Mucosa of rectum (tissue), 2 donors: ENCODE results near the gene ANKRD11.

Experiments
- H3K27ac ChIP-seq, 2 donors: one replicate each; pipeline ENCODE4 v1.7.0; 2013; ENCODE audit warnings: inconsistent platforms in 2 of 2, low read depth in 2 of 2, low read length in 2 of 2
- H3K27me3 ChIP-seq, 2 donors: one replicate each; pipeline ENCODE4 v1.7.0; 2013; ENCODE audit warnings: low read length in 2 of 2; ENCODE audit not compliant: control insufficient read depth in 2 of 2, insufficient read depth in 2 of 2
- H3K36me3 ChIP-seq, 2 donors: one replicate each; pipeline ENCODE4 v1.7.0; 2013; ENCODE audit warnings: low read length in 2 of 2; ENCODE audit not compliant: control insufficient read depth in 2 of 2, insufficient read depth in 2 of 2
- H3K4me1 ChIP-seq, 2 donors: one replicate each; pipeline ENCODE4 v1.7.0; 2013; ENCODE audit warnings: low read length in 2 of 2, mild to moderate bottlenecking in 1 of 2; ENCODE audit not compliant: control insufficient read depth in 2 of 2, insufficient read depth in 2 of 2
- H3K4me3 ChIP-seq, 2 donors: one replicate each; pipeline ENCODE4 v1.7.0; 2013; ENCODE audit warnings: low read length in 2 of 2
- H3K9ac ChIP-seq, 2 donors: one replicate each; pipeline ENCODE4 v1.7.0; 2013; ENCODE audit warnings: low read length in 2 of 2, low read depth in 1 of 2, mild to moderate bottlenecking in 1 of 2
- H3K9me3 ChIP-seq, 2 donors: one replicate each; pipeline ENCODE4 v1.7.0; 2013; ENCODE audit warnings: low read length in 2 of 2; ENCODE audit not compliant: control insufficient read depth in 2 of 2
- donor health status: healthy.
- donor health status: Normal muscosa, but diverticular disease.

ANKRD11 gene

DNA sequence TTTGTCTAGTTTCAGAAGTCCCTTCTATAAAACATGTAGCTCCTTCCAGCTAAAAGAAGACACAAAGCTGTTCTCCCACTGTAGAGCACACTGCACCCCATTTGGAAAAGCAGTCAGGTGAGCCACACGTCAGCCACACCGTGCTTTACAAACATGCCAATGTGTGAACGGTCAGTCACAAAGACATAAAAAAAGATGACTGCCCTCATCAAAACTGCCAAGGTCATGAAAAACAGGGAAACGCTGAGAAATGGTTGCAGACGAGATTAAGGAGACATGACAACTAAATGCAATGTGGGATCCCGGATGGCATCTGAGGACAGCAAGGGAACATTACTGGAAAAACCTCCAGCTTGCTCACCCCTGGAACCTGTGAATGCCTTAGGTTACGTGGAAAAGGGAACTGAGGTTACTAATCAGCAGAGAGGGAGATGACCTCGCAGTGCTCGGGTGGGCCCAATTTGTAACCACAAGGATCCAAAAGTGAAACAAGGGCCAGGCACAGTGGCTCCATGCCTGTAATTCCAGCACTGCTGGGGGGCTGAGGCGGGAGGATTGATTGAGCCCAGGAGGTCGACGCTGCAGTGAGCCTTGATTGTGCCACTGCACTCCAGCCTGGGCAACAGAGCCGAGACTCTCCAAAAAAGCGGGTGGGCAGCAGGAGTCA lies 8.1 kb downstream of the ANKRD11 start:
- peaks cover 43 to 57% of the 10 kb centered on the region in 2 donors for H3K4me1 ChIP-seq
- H3K27me3 ChIP-seq = no peaks in the 10 kb centered on the region
- peak overlapping the region; percentile 20 to 28 for H3K4me3 ChIP-seq
- H3K27ac ChIP-seq = peak overlapping the region; percentile 81 to 83
- no peaks in the 10 kb centered on the region for H3K36me3 ChIP-seq
- no peaks in the 10 kb centered on the region for H3K9me3 ChIP-seq
- peak overlapping the region; percentile 27 to 55 for H3K9ac ChIP-seq

DNA sequence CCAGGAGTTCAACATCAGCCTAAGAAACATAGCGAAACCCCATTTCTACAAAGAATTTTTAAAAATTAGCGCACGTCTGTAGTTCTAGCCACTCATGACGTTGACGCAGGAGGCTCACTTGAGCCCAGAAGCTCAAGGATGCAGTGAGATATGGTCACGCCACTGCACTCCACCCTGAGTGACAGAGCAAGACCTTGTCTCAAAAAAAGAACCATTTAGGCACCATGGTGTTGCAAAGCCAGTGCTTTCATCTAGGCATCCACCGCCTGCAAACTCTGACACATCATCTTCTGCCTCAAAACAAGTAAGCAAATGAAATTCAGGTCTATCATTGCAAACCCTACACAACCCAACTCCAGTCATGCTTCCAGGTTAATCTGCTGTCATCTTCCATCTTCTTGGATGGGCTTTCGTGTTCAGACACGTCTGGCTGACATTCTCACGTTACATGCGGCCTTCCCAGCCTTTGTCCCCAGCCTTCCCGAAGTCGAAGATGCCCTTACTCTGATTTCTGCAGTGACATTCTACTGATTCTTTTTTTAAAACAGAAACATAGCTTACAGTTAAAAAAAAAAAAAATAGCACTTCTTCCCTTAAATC lies 8.9 kb downstream of the ANKRD11 start:
- no peak overlapping the region for H3K4me3 ChIP-seq
- no peaks in the 10 kb centered on the region for H3K9me3 ChIP-seq
- H3K27ac ChIP-seq = peak overlapping the region in 1 of 2 donors; percentile 83
- peaks cover 43 to 61% of the 10 kb centered on the region in 2 donors for H3K4me1 ChIP-seq
- peak overlapping the region in 1 of 2 donors; percentile 23 for H3K9ac ChIP-seq
- no peaks in the 10 kb centered on the region for H3K27me3 ChIP-seq
- no peaks in the 10 kb centered on the region for H3K36me3 ChIP-seq

DNA sequence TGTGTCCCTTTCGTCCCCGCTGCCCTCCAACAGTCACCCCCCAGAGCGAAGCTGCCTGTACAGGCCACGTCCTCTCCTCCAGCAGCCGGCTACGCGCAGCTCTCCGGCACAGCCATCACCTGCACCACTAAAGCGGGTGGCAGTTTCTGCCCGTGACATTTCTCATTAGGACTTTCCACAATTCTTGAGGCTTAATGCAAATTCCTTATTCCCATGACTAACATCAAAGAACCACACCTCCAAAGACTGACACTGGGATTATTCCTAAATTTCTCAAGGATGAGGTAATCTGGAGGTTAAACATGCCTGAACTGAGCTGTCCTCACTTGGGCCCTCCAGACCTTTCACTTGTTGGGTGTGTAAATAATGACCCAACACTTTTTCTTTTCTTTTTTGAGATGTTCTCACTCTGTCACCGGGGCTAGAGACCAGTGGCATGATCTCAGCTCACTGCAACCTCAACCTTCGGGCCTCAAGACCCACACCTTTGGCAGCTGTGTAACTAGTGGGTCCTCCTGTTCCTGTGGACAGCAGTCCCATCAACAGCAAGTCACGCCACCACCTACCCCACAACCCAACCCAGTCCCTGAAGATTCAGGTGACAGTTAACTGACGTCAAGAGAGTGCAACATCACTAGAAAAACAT lies 11.7 kb downstream of the ANKRD11 start:
- Histone ChIP-seq H3K27me3 (no peaks in the 10 kb centered on the region), H3K4me1 (peaks cover 29 to 42% of the 10 kb centered on the region in 2 donors), H3K9me3 (no peaks in the 10 kb centered on the region), H3K9ac (no peak overlapping the region), H3K36me3 (no peaks in the 10 kb centered on the region), H3K27ac (no peak overlapping the region), H3K4me3 (no peak overlapping the region)

DNA sequence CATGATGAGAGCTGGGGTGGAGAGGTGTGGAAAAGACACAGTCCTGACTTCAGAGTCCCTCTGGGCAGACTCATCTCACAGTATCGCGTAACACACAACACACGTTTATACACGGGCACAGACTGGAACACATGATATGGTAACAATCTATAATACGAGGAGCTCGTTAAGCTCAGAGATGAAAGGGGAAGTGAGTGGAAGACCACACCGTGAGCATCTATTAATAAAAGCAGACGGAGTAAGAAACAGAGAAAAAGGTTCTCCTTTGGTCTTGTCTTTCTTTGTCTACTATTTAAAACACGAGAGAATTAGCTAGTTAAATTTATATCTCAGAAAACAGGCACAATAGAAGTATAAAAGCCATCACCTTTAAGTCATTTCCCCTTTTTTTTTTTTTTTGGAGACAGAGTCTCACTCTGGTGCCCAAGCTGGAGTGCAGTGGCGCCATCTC lies 13.5 kb downstream of the ANKRD11 start:
- Histone ChIP-seq H3K27ac (no peak overlapping the region), H3K36me3 (no peaks in the 10 kb centered on the region), H3K9me3 (no peaks in the 10 kb centered on the region), H3K4me1 (peaks cover 24 to 41% of the 10 kb centered on the region in 2 donors), H3K4me3 (no peak overlapping the region), H3K27me3 (no peaks in the 10 kb centered on the region), H3K9ac (no peak overlapping the region)

DNA sequence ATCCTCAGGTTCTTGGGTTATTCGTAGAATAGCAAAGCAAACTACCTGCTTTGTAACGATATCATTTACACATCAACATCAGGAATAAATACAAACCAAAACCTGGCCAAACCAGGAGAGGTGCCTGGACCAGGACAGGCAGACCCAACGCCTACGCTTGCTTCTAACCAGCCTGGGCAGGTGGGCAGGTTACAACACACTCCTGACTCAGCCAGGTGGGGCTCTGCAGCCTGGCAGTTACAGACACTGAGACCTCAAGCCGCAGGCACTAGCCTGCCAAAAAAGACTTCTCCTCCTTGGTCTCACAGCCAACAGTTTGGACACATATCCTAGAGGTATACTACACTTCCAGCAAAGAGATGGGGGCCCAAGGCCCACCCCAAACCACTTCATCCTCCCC lies 14.0 kb downstream of the ANKRD11 start:
- Histone ChIP-seq H3K4me1 (peaks cover 20 to 38% of the 10 kb centered on the region in 2 donors), H3K27ac (no peak overlapping the region), H3K36me3 (no peaks in the 10 kb centered on the region), H3K9me3 (no peaks in the 10 kb centered on the region), H3K27me3 (no peaks in the 10 kb centered on the region), H3K4me3 (no peak overlapping the region), H3K9ac (no peak overlapping the region)

DNA sequence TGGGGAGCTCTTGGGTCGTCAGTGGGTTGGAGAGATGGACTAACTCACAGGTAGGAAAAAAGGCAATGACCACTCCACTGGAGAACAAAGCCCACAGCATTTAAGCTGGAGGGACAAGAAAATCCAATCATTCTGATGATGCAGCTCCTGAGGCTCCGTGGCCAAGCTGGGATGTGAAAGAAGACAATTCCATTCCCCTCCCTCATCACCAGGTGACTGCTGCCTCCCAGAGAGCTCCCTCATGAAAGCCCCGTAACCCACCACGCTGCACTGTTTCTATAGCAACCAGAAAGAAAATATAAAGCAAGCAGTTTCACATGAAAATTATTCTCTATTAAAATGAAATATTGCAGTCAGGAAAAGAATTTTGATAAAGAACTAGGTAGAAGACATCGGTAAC lies 15.2 kb downstream of the ANKRD11 start:
- H3K36me3 ChIP-seq = no peaks in the 10 kb centered on the region
- no peak overlapping the region for H3K9ac ChIP-seq
- peaks cover 17 to 31% of the 10 kb centered on the region in 2 donors for H3K4me1 ChIP-seq
- H3K27me3 ChIP-seq = no peaks in the 10 kb centered on the region
- no peak overlapping the region for H3K27ac ChIP-seq
- H3K9me3 ChIP-seq = no peaks in the 10 kb centered on the region
- no peak overlapping the region for H3K4me3 ChIP-seq

DNA sequence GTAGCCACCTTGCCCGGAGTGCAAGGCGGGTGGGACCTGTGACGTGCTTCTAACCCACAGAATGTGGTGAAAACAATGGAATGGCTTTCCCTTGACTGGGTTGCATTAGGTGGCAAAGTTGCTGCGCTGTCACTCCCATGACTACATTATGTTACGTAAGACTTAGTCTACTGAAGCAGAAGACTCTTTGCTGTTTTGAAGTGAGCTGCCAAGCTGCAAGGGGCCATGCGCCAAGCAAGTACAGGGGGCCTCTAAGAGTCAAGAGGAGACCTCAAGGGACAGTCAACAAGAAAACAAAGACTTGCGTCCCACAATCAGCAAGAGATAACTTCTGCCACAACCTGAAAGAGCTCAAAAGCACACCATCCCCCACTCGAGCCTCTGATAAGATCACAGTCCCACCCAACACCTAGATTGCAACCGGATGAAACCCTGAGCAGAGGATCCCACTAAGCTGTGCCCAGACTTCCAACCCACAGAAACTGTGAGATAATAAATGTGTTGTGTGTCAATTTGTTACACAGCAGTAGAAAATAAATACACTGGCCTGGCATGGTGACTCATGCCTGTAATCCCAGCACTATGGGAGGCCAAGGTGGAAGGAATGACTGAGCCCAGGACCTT lies 16.5 kb downstream of the ANKRD11 start:
- Histone ChIP-seq H3K9ac (no peak overlapping the region), H3K27me3 (no peaks in the 10 kb centered on the region), H3K27ac (no peak overlapping the region), H3K9me3 (no peaks in the 10 kb centered on the region), H3K4me1 (peaks cover 17 to 29% of the 10 kb centered on the region in 2 donors), H3K36me3 (no peaks in the 10 kb centered on the region), H3K4me3 (no peak overlapping the region)

DNA sequence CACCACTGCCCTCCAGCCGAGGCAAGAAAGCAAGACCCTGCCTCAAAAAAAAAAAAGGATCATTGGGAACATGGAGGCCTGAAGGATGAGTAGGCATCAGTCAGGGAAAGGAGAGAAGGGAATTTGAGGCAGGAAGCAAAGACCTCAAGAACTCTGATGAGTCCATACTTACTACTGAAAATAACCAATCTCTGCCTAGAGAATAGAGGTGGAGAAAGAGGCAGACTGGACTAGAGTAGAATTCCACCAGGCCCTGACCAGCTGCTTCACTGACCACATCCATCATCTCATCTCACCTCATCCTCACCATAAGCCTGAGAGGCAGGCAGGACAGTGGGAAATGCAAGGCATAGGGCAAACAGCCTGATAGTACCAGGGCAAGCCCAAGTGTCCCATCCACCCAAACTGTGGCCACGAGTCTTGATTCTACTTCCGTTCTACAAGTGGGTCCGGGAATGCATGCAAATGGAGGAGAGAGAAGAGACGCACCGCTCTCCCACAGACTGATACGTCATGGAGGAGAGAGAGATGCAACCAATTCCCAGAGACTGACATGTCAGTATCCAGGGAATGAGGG lies 17.1 kb downstream of the ANKRD11 start:
- no peak overlapping the region for H3K9ac ChIP-seq
- H3K9me3 ChIP-seq = no peaks in the 10 kb centered on the region
- H3K36me3 ChIP-seq = no peaks in the 10 kb centered on the region
- H3K4me1 ChIP-seq = peaks cover 17 to 23% of the 10 kb centered on the region in 2 donors
- H3K27ac ChIP-seq = no peak overlapping the region
- no peak overlapping the region for H3K4me3 ChIP-seq
- no peaks in the 10 kb centered on the region for H3K27me3 ChIP-seq

DNA sequence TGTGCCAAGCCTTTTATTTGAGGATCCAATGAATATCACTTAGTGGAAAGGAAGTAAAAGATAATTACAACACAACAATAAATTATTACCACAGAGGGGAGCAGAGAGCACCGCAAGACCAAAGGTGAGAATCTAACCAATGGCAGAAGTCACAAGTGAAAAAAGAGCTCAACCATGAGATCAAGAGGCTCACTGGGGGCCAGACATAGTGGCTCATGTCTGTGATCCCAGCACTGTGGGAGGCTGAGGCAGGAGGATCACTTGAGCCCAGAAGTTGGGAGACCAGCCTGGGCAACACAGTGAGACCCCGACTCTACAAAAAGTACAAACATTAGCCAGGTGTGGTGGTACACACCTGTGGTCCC lies 17.7 kb downstream of the ANKRD11 start:
- no peak overlapping the region for H3K9ac ChIP-seq
- H3K9me3 ChIP-seq = no peaks in the 10 kb centered on the region
- no peaks in the 10 kb centered on the region for H3K27me3 ChIP-seq
- peaks cover 19 to 23% of the 10 kb centered on the region in 2 donors for H3K4me1 ChIP-seq
- H3K4me3 ChIP-seq = no peak overlapping the region
- H3K27ac ChIP-seq = no peak overlapping the region
- no peaks in the 10 kb centered on the region for H3K36me3 ChIP-seq

DNA sequence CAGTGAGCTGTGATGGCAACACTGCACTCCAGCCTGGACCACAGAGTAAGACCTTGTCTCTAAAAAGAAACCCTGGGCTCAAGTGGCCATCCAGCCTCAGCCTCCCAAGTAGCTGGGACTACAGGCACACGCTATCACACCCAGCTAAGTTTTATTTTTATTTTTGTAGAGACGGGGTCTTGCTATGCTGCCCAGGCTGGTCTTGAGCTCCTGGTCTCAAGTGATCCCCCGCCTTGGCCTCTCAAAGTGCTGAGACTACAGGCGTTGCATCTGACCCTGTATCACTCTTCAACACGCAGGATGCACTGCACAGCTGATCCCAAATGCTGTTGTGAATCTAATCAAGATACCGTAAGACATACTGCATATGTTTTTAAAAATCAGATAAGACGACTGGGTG lies 23.0 kb downstream of the ANKRD11 start:
- Histone ChIP-seq H3K4me3 (no peak overlapping the region), H3K27me3 (no peaks in the 10 kb centered on the region), H3K4me1 (peaks cover 7 to 19% of the 10 kb centered on the region in 2 donors), H3K9ac (no peak overlapping the region), H3K36me3 (no peaks in the 10 kb centered on the region), H3K9me3 (no peaks in the 10 kb centered on the region), H3K27ac (no peak overlapping the region)
